Neuronal stem cell (in vitro differentiated cells): ENCODE data around the gene KIFAP3.

Source experiments
- DNase-seq: peaks from one replicate; pipeline ENCODE4 v3.0.0-alpha.2; 2013; ENCODE audit warnings: low spot score
- H2AFZ ChIP-seq: one replicate; pipeline ENCODE4 v1.6.1; 2013; ENCODE audit warnings: mild to moderate bottlenecking, low read length, inconsistent platforms
- H2AK5ac ChIP-seq: 2 replicates; pipeline ENCODE4 v1.6.1; 2013; ENCODE audit warnings: low read depth, mild to moderate bottlenecking, inconsistent platforms, low read length, moderate library complexity, mixed read lengths
- H2BK120ac ChIP-seq: 2 replicates; pipeline ENCODE4 v1.6.1; 2013; ENCODE audit warnings: low read depth, mild to moderate bottlenecking, inconsistent platforms, low read length, moderate library complexity, mixed read lengths
- H2BK12ac ChIP-seq: one replicate; pipeline ENCODE4 v1.6.1; 2013; ENCODE audit warnings: low read length, inconsistent platforms
- H2BK15ac ChIP-seq: 2 replicates; pipeline ENCODE4 v1.6.1; 2013; ENCODE audit warnings: mild to moderate bottlenecking, low read length, inconsistent platforms, mixed read lengths
- H2BK5ac ChIP-seq: one replicate; pipeline ENCODE4 v1.6.1; 2013; ENCODE audit warnings: inconsistent platforms, mild to moderate bottlenecking, low read length, moderate library complexity
- H3K14ac ChIP-seq: one replicate; pipeline ENCODE4 v1.6.1; 2013; ENCODE audit warnings: low read length, inconsistent platforms
- H3K18ac ChIP-seq: 2 replicates; pipeline ENCODE4 v1.6.1; 2013; ENCODE audit warnings: low read length, inconsistent platforms
- H3K23ac ChIP-seq: 2 replicates; pipeline ENCODE4 v1.6.1; 2013; ENCODE audit warnings: low read depth, mild to moderate bottlenecking, mixed read lengths, low read length, inconsistent platforms; ENCODE audit not compliant: poor library complexity
- H3K27ac ChIP-seq: replicated peaks from 3 replicates; pipeline ENCODE4 v1.5.1; 2013; ENCODE audit warnings: low read length, inconsistent platforms
- H3K27me3 ChIP-seq, 3 experiments: 2 replicates each; pipeline ENCODE4 v1.6.1; 2013; ENCODE audit warnings: low read length in 3 of 3, mild to moderate bottlenecking in 2 of 3, inconsistent platforms in 1 of 3, low read depth in 1 of 3, mixed read lengths in 1 of 3, moderate library complexity in 1 of 3; ENCODE audit not compliant: control insufficient read depth in 3 of 3, insufficient read depth in 3 of 3
- H3K36me3 ChIP-seq, 2 donors: replicated peaks in 1 of 2; 2 replicates each; pipeline ENCODE4 v1.6.1; 2013; ENCODE audit warnings: low read length in 2 of 2; ENCODE audit not compliant: control insufficient read depth in 2 of 2, insufficient read depth in 2 of 2
- H3K4ac ChIP-seq: 2 replicates; pipeline ENCODE4 v1.6.1; 2013; ENCODE audit warnings: inconsistent platforms, mild to moderate bottlenecking, low read length, moderate library complexity
- H3K4me1 ChIP-seq, 2 donors: 1 replicate in 1 of 2; 2 replicates in 1 of 2; pipeline ENCODE4 v1.6.1; 2013; ENCODE audit warnings: low read length in 2 of 2, low read depth in 1 of 2; ENCODE audit not compliant: control insufficient read depth in 2 of 2, insufficient read depth in 1 of 2
- H3K4me2 ChIP-seq: one replicate; pipeline ENCODE4 v1.6.1; 2013; ENCODE audit warnings: mild to moderate bottlenecking, low read length, inconsistent platforms; ENCODE audit not compliant: insufficient read depth, poor library complexity, severe bottlenecking
- H3K4me3 ChIP-seq, 2 donors: 2 replicates each; pipeline ENCODE4 v1.5.1; 2013; ENCODE audit warnings: low read length in 2 of 2, mild to moderate bottlenecking in 2 of 2, inconsistent platforms in 1 of 2, moderate library complexity in 1 of 2
- H3K79me1 ChIP-seq: one replicate; pipeline ENCODE4 v1.6.1; 2013; ENCODE audit warnings: low read depth, mild to moderate bottlenecking, inconsistent platforms, low read length, moderate library complexity
- H3K9ac ChIP-seq: one replicate; pipeline ENCODE4 v1.6.1; 2013; ENCODE audit warnings: mild to moderate bottlenecking, low read depth, low read length, inconsistent platforms; ENCODE audit not compliant: poor library complexity
- H3K9me3 ChIP-seq, 2 donors: replicated peaks in 1 of 2; 2 replicates each; pipeline versions ENCODE3 to v1.6.1; 2013; ENCODE audit warnings: low read length in 2 of 2, mild to moderate bottlenecking in 2 of 2, inconsistent platforms in 1 of 2, low read depth in 1 of 2, mixed read lengths in 1 of 2, moderate library complexity in 1 of 2; ENCODE audit not compliant: control insufficient read depth in 2 of 2, insufficient read depth in 1 of 2
- H4K8ac ChIP-seq: one replicate; pipeline ENCODE4 v1.6.1; 2013; ENCODE audit warnings: low read depth, mild to moderate bottlenecking, inconsistent platforms, low read length, moderate library complexity
- H4K91ac ChIP-seq: one replicate; pipeline ENCODE4 v1.6.1; 2013; ENCODE audit warnings: low read length, low read depth, mild to moderate bottlenecking, inconsistent platforms; ENCODE audit not compliant: poor library complexity
- WGBS, 2 donors: extraction: QIAGEN DNeasy Blood & Tissue Kit; methylation state at CpG; one replicate each; pipeline ENCODE4 v1.1.7; 2013; ENCODE audit warnings: missing lambda C conversion rate in 2 of 2, mixed read lengths in 1 of 2; ENCODE audit not compliant: insufficient read length in 2 of 2, insufficient replicate concordance in 1 of 2; ENCODE audit errors: extremely low coverage in 2 of 2; 5-methylcytosine and 5-hydroxymethylcytosine counted together

Gene KIFAP3

DNA sequence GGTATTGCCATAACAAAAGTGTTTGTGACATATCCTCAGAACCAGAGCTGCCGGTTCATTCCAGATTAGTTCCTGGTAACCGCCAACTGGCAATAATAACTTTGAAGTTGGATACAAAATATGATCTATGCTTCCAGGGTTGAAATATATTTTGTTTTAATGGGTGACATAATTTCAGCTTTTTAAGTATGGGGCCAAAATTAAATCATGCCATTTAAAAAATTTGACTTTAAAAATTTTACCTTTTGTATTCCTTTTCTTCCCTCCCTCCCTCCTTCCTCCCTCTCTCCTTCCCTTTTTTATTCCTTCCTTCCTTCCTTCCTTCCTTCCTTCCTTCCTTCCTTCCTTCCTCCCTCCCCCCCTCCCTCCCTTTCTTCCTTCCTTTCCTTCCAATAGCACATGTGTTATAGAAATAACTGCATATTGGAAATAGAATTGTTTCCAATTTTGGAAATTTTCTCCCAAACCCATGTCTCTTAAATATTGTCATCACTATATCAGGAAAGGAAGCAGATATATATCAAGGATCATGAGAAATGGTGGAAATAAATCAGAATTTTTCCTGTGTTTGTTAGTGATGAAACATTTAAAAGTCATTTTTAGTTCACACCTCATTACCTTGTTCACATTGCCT is 12.0 kb upstream of the KIFAP3 start:
- Histone ChIP-seq H3K23ac (no peak overlapping the region), H3K9me3 (no peaks in the 10 kb centered on the region), H2BK5ac (no peak overlapping the region), H3K4me3 (no peak overlapping the region), H2BK120ac (no peak overlapping the region), H3K18ac (no peak overlapping the region), H3K4ac (no peak overlapping the region), H3K27ac (no peak overlapping the region), H3K4me2 (no peak overlapping the region), H3K9ac (no peak overlapping the region), H2AK5ac (no peak overlapping the region), H2BK12ac (no peak overlapping the region), H4K91ac (no peak overlapping the region), H3K36me3 (no peaks in the 10 kb centered on the region), H2BK15ac (no peak overlapping the region), H3K27me3 (no peaks in the 10 kb centered on the region), H2AFZ (no peak overlapping the region), H3K79me1 (no peaks in the 10 kb centered on the region), H3K14ac (no peak overlapping the region), H4K8ac (no peak overlapping the region), H3K4me1 (no peaks in the 10 kb centered on the region)
- no peak for DNase-seq
- WGBS, 2 donors: no CpG with 5 or more reads among the region's 2 CpGs

DNA sequence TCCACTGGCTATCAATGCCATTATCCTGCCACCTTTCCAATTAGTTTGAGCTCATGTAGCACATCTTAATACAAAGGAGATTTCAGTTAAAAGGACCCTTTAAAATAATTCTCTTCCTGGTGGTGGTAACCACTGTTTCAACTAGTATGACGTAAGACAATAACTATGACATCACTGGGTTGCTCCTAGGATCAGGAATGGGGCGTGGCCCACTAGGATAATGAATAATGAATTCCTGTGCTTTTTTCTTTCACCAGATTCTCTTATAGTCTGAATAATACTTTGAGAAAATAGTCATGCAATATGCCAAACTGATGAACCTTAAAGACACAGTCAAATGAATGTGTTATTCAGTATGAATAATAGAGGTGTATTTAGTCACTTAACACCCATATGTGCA is 10.6 kb upstream of the KIFAP3 start:
- Histone ChIP-seq H3K9ac (no peak overlapping the region), H4K91ac (no peak overlapping the region), H3K9me3 (no peaks in the 10 kb centered on the region), H3K36me3 (no peaks in the 10 kb centered on the region), H3K18ac (no peak overlapping the region), H3K14ac (no peak overlapping the region), H3K4me1 (no peaks in the 10 kb centered on the region), H2AFZ (no peak overlapping the region), H3K79me1 (no peaks in the 10 kb centered on the region), H3K27ac (no peak overlapping the region), H4K8ac (no peak overlapping the region), H2BK5ac (no peak overlapping the region), H3K4me3 (no peak overlapping the region), H2AK5ac (no peak overlapping the region), H3K4me2 (no peak overlapping the region), H3K27me3 (no peaks in the 10 kb centered on the region), H3K4ac (no peak overlapping the region), H2BK15ac (no peak overlapping the region), H2BK12ac (no peak overlapping the region), H2BK120ac (no peak overlapping the region), H3K23ac (no peak overlapping the region)
- DNase-seq: no peak
- no CpG with 5 or more reads among the region's 2 CpGs for WGBS, 2 donors

DNA sequence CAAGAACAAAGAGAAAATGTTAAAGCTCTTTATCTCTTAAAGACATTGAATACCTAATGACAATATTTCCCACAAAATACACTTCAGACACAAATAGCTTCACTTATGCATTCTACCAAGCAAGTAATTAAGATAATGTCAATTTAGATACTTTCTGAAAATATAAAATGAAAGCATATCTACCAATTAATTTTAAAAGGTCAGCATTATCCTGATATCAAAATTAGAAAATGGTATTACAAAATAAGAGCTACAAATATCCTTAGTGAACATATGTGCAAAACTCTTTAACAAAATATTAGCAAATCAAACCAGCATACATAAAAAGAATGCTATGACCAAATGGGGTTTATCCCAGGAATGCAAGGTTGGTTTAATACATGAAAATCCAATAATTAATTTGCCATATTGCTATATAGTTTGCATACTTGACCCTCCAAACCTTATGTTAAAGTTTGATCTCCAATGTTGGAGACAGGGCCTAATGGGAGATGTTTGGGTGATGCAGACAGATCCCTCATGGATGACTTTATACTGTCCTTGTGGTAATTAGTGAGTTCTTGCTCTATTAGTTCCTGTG is 4.2 kb upstream of the KIFAP3 start:
- DNase-seq: no peak
- Histone ChIP-seq H3K27me3 (no peaks in the 10 kb centered on the region), H2BK120ac (no peak overlapping the region), H2BK12ac (no peak overlapping the region), H2AFZ (no peak overlapping the region), H2BK15ac (no peak overlapping the region), H4K8ac (no peak overlapping the region), H2AK5ac (no peak overlapping the region), H3K27ac (no peak overlapping the region), H3K79me1 (no peaks in the 10 kb centered on the region), H3K14ac (no peak overlapping the region), H3K9ac (no peak overlapping the region), H4K91ac (no peak overlapping the region), H3K9me3 (no peaks in the 10 kb centered on the region), H3K4me3 (no peak overlapping the region), H3K36me3 (no peaks in the 10 kb centered on the region), H3K4me1 (peaks cover 2 to 5% of the 10 kb centered on the region in 2 donors), H3K4ac (no peak overlapping the region), H3K18ac (no peak overlapping the region), H3K23ac (no peak overlapping the region), H2BK5ac (no peak overlapping the region), H3K4me2 (no peak overlapping the region)

DNA sequence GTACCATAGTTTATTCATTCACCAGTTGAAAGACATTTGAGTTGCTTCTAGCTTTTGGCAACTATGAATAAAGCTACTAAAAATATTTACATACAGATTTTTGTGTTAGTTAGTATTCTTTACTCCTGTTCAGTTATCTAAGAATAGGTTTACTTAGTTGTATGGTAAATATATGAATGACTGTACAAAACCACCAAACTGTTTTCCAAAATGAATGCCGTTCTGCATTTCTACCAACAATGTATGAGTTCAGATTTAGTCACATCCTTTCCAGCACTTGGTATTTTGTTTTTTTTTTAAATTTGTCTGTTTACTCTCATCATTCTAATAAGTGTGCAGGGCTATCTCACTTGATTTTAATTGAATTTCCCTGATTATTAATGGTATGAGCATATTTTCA is 3.4 kb upstream of the KIFAP3 start:
- H3K9me3 ChIP-seq: no peaks in the 10 kb centered on the region
- H2BK15ac ChIP-seq: no peak overlapping the region
- no CpG with 5 or more reads among the region's 1 CpG for WGBS, 2 donors
- no peak overlapping the region for H3K27ac ChIP-seq
- no peak overlapping the region for H3K4me2 ChIP-seq
- H4K91ac ChIP-seq: no peak overlapping the region
- H2AFZ ChIP-seq: no peak overlapping the region
- peaks cover 2 to 5% of the 10 kb centered on the region in 2 donors for H3K4me1 ChIP-seq
- H3K79me1 ChIP-seq: no peaks in the 10 kb centered on the region
- no peak overlapping the region for H3K9ac ChIP-seq
- no peaks in the 10 kb centered on the region for H3K36me3 ChIP-seq
- H2BK5ac ChIP-seq: no peak overlapping the region
- no peak overlapping the region for H3K18ac ChIP-seq
- no peak overlapping the region for H2BK120ac ChIP-seq
- H3K4ac ChIP-seq: no peak overlapping the region
- H3K23ac ChIP-seq: no peak overlapping the region
- H3K27me3 ChIP-seq: no peaks in the 10 kb centered on the region
- no peak overlapping the region for H3K4me3 ChIP-seq
- H2BK12ac ChIP-seq: no peak overlapping the region
- H2AK5ac ChIP-seq: no peak overlapping the region
- no peak overlapping the region for H3K14ac ChIP-seq
- no peak overlapping the region for H4K8ac ChIP-seq
- no peak for DNase-seq
